HG02623 (cell line): ENCODE measurements around the gene CUEDC2.

Experiments used
- ATAC-seq: cut with Tn5 transposase; IDR thresholded peaks from one replicate; pipeline ENCODE4 v1.9.1; 2021; ENCODE audit warnings: moderate library complexity; ENCODE audit not compliant: unreplicated experiment

Gene CUEDC2

DNA sequence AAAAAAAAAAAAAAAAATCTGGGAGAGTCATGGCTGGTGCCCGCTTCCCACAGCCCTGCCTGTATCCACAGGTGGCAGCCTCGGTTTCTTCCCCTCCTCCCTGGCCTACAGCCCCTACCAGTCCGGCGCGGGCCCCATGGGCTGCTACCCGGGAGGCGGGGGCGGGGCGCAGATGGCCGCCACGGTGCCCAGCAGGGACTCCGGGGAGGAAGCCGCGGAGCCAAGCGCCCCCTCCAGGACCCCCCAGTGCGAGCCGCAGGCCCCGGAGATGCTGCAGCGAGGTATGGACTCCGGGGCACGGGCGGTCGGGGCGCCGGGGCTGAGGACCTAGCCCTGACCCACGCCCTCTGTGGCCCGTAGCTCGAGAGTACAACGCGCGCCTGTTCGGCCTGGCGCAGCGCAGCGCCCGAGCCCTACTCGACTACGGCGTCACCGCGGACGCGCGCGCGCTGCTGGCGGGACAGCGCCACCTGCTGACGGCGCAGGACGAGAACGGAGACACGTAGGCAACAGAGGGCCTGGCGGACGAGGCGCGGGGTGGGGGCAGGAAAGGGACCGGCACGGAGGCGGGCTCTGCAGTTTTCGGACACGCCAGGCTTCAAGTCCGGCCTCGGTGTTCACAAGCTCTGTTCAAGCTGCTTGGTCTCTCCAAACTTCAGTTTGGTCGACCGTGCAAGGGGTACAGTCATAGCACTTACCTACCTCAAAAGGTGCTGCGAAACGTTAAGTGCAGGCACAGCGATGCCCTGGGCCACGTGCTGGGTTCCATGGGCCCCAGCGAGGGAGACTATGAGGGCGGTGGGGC lies 33.0 kb downstream of the CUEDC2 start:
- ATAC-seq: peak; percentile 35

DNA sequence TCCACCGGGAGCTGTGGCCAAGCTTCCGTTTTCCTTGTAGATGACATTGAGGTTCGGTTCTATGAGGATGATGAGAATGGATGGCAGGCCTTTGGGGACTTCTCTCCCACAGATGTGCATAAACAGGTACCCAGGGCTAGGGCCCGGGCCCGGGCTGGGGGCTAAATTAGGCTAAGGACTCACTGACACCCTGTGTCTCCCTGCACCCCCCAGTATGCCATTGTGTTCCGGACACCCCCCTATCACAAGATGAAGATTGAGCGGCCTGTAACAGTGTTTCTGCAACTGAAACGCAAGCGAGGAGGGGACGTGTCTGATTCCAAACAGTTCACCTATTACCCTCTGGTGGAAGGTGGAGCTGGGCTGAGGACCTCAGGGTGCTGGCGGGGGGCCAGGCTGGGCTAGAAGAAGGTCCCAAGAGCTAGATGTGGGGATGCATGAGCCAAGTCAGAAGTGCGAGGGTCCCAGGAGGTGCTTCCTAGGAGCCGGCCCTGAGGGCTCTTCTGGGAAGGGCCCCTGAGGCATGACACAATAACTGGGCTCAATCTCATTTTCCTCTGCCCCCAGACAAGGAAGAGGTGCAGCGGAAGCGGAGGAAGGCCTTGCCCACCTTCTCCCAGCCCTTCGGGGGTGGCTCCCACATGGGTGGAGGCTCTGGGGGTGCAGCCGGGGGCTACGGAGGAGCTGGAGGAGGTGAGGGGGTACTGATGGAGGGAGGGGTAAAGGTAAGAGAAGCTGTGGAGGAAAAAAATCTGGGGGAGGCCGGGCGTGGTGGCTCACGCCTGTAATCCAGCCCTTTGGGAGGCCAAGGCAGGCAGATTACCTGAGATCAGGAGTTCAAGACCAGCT lies 34.0 kb downstream of the CUEDC2 start:
- ATAC-seq: no peak

GRCh38 chr10:102397222-102398171 lies 34.9 kb downstream of the CUEDC2 start:
- no peak for ATAC-seq

DNA sequence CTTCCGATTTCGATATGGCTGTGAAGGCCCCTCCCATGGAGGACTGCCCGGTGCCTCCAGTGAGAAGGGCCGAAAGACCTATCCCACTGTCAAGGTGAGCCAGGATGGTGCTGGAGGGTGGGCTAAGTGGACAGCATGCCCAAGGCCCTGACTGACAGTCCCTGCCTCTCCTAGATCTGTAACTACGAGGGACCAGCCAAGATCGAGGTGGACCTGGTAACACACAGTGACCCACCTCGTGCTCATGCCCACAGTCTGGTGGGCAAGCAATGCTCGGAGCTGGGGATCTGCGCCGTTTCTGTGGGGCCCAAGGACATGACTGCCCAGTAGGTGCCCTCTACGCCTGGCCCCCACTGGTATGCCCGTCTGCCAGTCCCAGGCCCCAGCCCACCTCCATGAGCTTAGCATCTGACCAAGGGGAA lies 35.6 kb downstream of the CUEDC2 start:
- no peak for ATAC-seq

DNA sequence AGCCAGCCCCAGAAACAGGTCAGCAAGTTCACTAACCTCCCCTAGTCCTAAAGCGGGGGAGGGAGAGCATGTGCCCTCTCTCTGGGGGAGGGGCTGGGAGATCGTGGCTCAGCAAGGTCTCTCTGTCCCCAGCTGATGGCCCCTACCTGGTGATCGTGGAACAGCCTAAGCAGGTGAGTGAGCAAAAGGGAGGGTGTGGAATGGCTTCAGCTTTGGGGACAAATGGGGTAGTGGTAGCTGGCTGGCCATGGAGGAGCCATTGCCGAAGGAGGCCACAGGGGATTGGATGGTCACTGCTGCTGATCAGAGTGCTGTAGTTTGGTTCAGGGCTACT lies 36.1 kb downstream of the CUEDC2 start:
- no peak for ATAC-seq

DNA sequence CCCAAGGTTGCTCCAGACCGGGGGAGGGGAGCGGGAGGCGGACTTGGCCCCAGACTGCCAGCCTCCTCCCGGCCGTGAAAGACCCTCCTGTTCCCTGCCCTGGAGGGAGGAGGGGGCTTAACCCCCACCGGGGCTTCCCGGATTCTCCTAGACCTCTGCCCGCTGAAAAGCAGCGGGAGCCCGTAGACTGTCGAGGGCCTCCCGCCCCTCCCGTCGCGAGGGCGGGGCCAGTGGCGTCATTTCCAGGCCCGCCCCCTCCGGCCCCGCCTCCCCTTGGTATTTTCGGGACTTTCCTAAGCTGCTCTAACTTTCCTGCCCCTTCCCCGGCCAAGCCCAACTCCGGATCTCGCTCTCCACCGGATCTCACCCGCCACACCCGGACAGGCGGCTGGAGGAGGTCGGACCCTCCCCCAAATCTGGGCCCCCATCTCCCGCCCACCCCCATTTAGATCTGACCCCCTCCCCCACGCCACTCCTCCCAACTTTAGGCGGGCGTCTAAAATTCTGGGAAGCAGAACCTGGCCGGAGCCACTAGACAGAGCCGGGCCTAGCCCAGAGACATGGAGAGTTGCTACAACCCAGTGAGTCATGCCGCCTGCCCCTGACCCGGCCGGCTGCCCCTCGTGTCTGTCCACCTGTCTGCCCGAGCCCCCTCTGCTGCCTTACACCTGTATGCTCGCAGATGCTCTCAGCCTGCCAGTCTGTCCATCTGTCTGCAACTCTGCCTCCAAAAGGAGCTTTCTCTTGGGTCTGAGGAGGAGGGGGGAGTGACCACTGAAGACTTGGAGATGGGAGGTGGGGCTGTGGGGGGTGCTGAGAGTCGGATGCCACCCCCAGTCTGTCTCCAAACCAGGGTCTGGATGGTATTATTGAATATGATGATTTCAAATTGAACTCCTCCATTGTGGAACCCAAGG lies 36.7 kb downstream of the CUEDC2 start, which contains the start of gene NFKB2:
Gene NFKB2 (plus strand): TSS at position 306 of the 917 bp plus-strand sequence. CDS start 255 bp downstream, at position 561.
- ATAC-seq: peak; percentile 36

GRCh38 chr10:102394801-102395399 lies 37.5 kb downstream of the CUEDC2 start:
- no peak for ATAC-seq

DNA sequence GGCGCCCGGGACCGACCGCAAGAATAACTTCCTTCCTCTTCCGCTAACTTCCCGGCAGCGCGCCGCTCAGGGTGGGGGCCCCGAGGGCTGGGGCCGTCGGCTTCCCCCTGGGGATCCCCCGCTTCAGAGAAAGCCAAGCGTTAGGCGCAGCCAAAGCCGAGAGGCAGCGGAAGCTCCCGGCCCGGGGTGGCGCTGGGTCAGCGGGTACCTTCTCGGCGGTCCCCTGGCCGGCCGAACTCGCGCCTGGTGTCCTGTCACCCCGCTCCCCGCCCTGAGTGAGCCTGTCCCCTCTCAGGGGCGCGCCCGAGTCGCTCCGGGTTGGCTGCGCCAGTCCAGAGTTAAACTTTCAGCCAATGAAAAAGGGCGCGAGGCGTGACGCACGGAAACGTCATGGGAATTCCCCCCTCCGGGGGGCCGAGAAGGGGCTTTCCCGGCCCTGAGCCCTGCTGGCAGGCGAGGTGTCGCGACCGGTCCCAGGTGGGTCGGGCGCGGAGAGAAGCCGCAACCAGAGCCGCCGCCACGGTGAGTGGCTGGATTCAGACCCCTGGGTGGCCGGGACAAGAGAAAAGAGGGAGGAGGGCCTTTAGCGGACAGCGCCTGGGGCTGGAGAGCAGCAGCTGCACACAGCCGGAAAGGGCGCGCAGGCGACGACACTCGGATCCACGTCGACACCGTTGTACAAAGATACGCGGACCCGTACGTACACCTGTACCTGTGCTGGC lies 38.1 kb downstream of the CUEDC2 start:
- peak; percentile 74 for ATAC-seq

DNA sequence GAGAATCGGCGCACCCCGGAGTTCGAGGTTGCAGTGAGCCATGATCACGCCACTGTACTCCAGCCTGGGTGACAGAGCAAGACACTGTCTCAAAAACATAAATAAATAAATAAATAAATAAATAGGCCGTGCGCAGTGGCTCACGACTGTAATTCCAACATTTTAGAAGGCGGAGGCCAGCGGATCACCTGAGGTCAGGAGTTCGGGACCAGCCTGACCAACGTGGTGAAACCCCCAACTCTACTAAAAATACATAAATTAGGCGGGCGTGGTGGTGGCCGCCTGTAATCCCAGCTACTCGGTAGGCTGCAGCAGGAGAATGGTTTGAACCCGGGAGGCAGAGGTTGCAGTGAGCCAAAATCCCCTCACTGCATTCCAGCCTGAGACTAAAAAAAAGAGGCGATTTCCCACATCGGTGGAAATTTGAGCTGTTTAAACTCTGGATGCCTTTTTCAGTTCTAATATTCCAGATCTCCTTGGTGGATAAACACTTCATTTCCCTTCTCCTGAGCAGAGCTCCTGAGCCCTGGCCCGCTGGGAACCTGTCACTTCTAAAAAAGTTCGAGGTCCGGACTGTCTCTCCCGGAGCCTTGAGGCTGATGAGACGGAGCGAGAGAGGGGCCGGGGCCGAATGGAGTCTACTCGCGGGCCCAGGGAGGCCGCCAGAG lies 38.8 kb downstream of the CUEDC2 start:
- no peak for ATAC-seq

DNA sequence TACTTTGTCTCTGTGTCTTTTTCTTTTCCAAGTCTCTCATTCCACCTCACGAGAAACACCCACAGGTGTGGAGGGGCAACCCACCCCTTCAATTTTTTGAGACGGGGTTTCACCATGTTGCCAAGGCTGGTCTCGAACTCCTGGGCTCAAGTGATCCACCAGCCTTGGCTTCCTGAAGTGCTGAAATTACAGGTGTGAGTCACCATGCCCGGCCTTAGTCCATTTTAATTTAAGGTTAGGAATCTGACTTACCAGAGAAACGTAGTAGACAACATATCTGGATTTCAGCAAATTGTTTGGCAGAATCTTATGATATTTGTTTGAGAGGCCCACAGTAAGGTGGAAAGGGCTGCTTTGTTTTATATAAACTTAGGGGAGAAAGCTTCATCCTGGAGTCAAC lies 40.1 kb downstream of the CUEDC2 start:
- ATAC-seq: no peak

- ATAC-seq: no peak
These were observed 42.5 kb downstream of the CUEDC2 start for GRCh38 chr10:102389894-102390293.

DNA sequence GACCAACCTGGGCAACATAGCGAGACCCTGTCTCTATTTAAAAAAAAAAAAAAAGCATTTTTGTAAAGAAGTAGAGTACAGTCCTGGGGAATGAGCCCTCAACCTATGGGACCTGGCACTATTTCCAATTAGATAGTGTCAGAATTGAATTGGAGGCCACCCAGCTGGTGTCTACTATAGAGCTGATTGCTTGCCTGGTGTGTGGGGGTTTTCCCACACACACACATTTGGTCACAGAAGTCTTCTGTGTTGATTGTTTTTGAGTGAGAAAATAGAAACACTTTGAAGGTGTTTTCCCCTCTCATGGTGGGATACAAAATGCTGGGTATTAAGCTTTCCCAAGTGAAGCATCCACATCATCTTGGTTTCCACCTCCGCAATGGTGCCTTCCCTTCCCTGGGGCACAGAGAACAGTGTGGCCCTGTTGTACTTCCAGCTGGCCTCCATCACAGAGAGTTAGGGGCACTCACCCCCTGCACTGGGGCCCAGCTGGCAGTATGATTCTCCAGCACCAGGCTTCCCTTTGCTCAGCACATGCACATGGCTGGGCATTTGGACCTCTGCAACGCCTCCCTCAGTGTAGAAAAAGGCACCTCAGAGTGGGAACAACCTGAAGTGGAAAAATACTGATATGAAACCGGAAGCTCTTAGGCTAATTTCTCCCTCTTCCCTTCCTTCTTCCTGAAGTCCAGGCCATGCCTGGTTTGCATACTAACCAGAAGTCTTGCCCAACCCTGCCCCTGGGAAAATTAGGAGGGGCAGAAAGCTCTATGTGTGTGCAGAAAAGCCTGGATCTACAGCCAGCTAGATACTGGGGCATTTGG lies 47.6 kb downstream of the CUEDC2 start:
- no peak for ATAC-seq

GRCh38 chr10:102384053-102384452 lies 48.3 kb downstream of the CUEDC2 start:
- ATAC-seq: no peak

- no peak for ATAC-seq
These were observed 49.5 kb downstream of the CUEDC2 start for GRCh38 chr10:102382871-102383270.

GRCh38 chr10:102381983-102382382 lies 50.4 kb downstream of the CUEDC2 start:
- no peak for ATAC-seq

DNA sequence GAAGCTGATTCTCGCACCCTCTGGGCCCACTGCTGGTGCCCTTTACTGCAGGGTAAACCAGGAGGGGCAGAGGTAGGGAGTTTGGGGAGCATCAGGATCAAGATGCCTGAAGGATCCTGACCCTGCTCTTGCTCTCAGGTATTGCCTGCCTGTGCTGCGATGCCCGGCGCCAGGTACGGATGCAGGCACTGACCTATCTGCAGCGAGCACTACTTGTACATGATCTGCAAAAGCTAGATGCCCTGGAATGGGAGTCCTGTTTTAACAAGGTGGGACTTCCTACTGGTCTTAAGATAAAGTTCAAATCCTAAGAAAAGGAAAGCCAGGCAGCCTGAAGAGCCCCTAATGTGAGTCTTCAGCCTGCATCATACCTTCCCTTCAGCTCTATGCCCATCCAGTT lies 53.0 kb downstream of the CUEDC2 start:
- ATAC-seq: no peak

- no peak for ATAC-seq
These were observed 55.5 kb downstream of the CUEDC2 start for GRCh38 chr10:102376901-102377300.
